IMR-90 (cell line): Measurements from ENCODE around the gene CDT1.

ENCODE experiments used
- CEBPB ChIP-seq: IDR thresholded peaks from 2 replicates; pipeline ENCODE4 v1.6.1; 2012; ENCODE audit warnings: low read depth, low read length, improper control_type of control experiment
- CHD1 ChIP-seq: IDR thresholded peaks from 2 replicates; pipeline ENCODE4 v1.6.1; 2012; ENCODE audit warnings: low read depth, low read length, improper control_type of control experiment
- CTCF ChIP-seq: conservative IDR thresholded peaks from 2 replicates; pipeline ENCODE4 v1.5.1; 2012; ENCODE audit warnings: mild to moderate bottlenecking, low read depth, low read length, improper control_type of control experiment
- MAFK ChIP-seq: IDR thresholded peaks from 2 replicates; pipeline ENCODE4 v1.6.1; 2012; ENCODE audit warnings: low read depth, low read length, improper control_type of control experiment
- MAZ ChIP-seq: IDR thresholded peaks from 2 replicates; pipeline ENCODE4 v1.6.1; 2012; ENCODE audit warnings: low read depth, mild to moderate bottlenecking, low read length, improper control_type of control experiment, moderate library complexity, borderline replicate concordance
- MXI1 ChIP-seq: IDR thresholded peaks from 2 replicates; pipeline ENCODE4 v1.6.1; 2012; ENCODE audit warnings: low read depth, mild to moderate bottlenecking, low read length, moderate library complexity, borderline replicate concordance
- POLR2A ChIP-seq: IDR thresholded peaks from 2 replicates; pipeline ENCODE4 v1.6.1; 2012; ENCODE audit warnings: mild to moderate bottlenecking, low read depth, low read length
- RAD21 ChIP-seq: IDR thresholded peaks from 2 replicates; pipeline ENCODE4 v1.6.1; 2012; ENCODE audit warnings: low read length, improper control_type of control experiment
- RCOR1 ChIP-seq: IDR thresholded peaks from 2 replicates; pipeline ENCODE4 v1.6.1; 2012; ENCODE audit warnings: mild to moderate bottlenecking, low read length, improper control_type of control experiment; ENCODE audit not compliant: insufficient replicate concordance
- SMC3 ChIP-seq: fragments of 150-350 bp; IDR thresholded peaks from 2 replicates; pipeline ENCODE4 v1.6.1; 2016; ENCODE audit warnings: low read depth, mild to moderate bottlenecking, antibody characterized with exemption, low read length, moderate library complexity
- USF2 ChIP-seq: fragments of 150-350 bp; IDR thresholded peaks from 2 replicates; pipeline ENCODE4 v1.6.1; 2017; ENCODE audit warnings: mild to moderate bottlenecking, antibody characterized with exemption, low read length, low read depth

- TF ChIP-seq CTCF, result no peak
- TF ChIP-seq USF2, result no peak
- TF ChIP-seq POLR2A, result no peak
- no peak for TF ChIP-seq MXI1
- no peak for TF ChIP-seq MAFK
- no peak for TF ChIP-seq CEBPB
- TF ChIP-seq MAZ, result no peak
- TF ChIP-seq SMC3, result no peak
- TF ChIP-seq CHD1, result no peak
- no peak for TF ChIP-seq RAD21
- TF ChIP-seq RCOR1, result no peak
These were observed 10.2 kb upstream of the CDT1 start for GRCh38 chr16:88793251-88793954.
